CD4-positive, alpha-beta T cell treated with Interleukin-15 for 4 hours (primary cell): ENCODE results near the gene AP1G2.

Source experiments
- DNase-seq: peaks from one replicate; pipeline ENCODE4 v3.0.0-alpha.2; 2020; ENCODE audit warnings: low spot score

AP1G2 gene

GRCh38 chr14:23518709-23519108, 48.9 kb downstream of the AP1G2 start:
- no peak for DNase-seq

- DNase-seq, result no peak
Observed at GRCh38 chr14:23517650-23518326, 49.8 kb downstream of the AP1G2 start.

GRCh38 chr14:23514644-23514957, 53.0 kb downstream of the AP1G2 start:
- no peak for DNase-seq

- no peak for DNase-seq
Observed at GRCh38 chr14:23513818-23514643, 53.6 kb downstream of the AP1G2 start.

DNA sequence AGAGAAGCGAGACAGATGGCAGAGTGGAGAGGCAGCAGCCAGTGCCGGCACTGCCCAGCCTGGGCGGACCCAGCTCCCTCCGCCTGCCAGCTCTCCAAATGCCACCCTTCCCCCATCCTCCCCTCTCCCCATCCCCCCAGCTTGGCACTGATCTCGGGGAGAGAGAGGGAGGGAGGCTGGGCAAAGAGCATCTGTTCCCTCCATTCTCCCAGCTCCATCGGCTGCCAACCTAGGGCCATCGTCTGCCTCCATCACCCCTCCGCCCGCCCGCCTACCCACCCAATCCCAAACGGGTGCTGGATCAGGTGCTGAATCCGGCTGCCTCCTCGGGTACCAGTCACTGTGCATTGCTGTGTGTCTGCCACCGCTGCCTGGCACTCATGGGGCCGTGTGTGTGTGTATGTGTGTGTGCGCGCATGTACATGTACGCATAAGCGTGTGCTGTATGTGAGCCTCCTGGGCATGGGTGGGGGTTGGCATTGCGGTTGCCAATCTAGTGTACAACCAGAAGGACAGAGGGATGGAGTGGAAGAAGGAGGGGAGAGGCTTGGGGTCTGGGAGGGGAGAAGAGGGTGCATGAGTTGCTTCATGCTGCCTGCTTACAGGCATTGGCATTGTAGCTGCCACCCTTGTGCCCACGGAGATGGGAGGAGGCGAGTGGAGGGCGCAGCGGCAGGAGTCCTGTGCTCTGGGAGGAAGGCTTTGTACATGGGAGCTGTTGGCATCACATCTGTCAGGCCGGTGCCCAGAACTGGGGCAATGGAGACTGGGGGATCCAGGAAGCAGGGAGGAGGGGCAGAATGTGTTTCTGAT, 54.4 kb downstream of the AP1G2 start:
- DNase-seq, result no peak

DNA sequence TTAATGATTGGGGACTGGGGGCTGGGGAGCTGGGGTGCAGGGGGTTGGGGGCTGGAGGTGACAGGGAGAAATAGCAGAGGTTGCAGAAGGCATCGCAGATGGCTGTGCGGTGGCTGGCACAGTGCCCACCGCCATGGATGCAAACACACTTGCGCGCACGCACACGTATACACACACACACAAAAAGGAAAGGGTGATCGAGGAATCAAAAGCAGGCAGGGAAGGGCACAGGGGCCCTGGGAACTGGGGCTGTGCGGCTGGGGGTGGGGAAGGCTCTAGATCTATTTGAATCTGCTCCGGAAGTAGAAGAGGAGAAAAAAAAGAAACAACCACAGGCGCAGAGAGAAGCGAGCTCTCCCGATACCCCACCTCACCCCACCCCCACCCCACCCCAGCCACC, 55.4 kb downstream of the AP1G2 start:
- DNase-seq, result no peak
